Lung (tissue), 12 donors: ENCODE measurements around the gene LMO1. TPM values are rescaled to one million over a fixed set of nuclear protein-coding genes. Genes with fewer than 3 reads are reported as not detected.

Experiments
- ATAC-seq: fragments of 200-7000 bp; cut with Tn5 transposase; one replicate; pipeline ENCODE4 v1.9.1; 2020; ENCODE audit warnings: moderate number of reproducible peaks; ENCODE audit not compliant: insufficient read depth, low FRiP score
- DNase-seq, 3 donors: peaks; one replicate each; pipeline ENCODE4 v3.0.0-alpha.2; 2013 to 2017
- H3K27ac ChIP-seq, 2 donors: one replicate each; pipeline ENCODE4 v1.5.1; 2013; ENCODE audit warnings: mild to moderate bottlenecking in 2 of 2, moderate library complexity in 2 of 2, control low read depth in 1 of 2, inconsistent platforms in 1 of 2, low read depth in 1 of 2, low read length in 1 of 2
- H3K27me3 ChIP-seq, 3 donors: one replicate each; pipeline ENCODE4 v1.5.1; 2013; ENCODE audit warnings: low read length in 2 of 3; ENCODE audit not compliant: control insufficient read depth in 3 of 3, insufficient read depth in 3 of 3
- H3K36me3 ChIP-seq, 4 donors: one replicate each; pipeline ENCODE4 v1.5.1; 2013; ENCODE audit warnings: low read length in 4 of 4, mild to moderate bottlenecking in 1 of 4, moderate library complexity in 1 of 4; ENCODE audit not compliant: control insufficient read depth in 4 of 4, insufficient read depth in 4 of 4
- H3K4me1 ChIP-seq, 5 donors: one replicate each; pipeline ENCODE4 v1.5.1; 2013; ENCODE audit warnings: low read length in 5 of 5, mild to moderate bottlenecking in 2 of 5, moderate library complexity in 1 of 5; ENCODE audit not compliant: control insufficient read depth in 5 of 5, insufficient read depth in 5 of 5
- H3K4me3 ChIP-seq: one replicate; pipeline ENCODE4 v1.5.1; 2013; ENCODE audit warnings: mild to moderate bottlenecking, control low read depth, moderate library complexity
- H3K9ac ChIP-seq, 2 donors: one replicate each; pipeline ENCODE4 v1.5.1; 2013; ENCODE audit warnings: low read length in 2 of 2, control low read depth in 1 of 2; ENCODE audit not compliant: insufficient read depth in 1 of 2
- H3K9me3 ChIP-seq, 4 donors: one replicate each; pipeline ENCODE4 v1.5.1; 2013; ENCODE audit warnings: low read length in 3 of 4, mild to moderate bottlenecking in 1 of 4, moderate library complexity in 1 of 4; ENCODE audit not compliant: control insufficient read depth in 4 of 4, insufficient read depth in 3 of 4
- WGBS, 2 donors: extraction: QIAGEN DNeasy Blood & Tissue Kit; methylation state at CpG; one replicate each; pipeline ENCODE4 v1.1.7; 2013; 5-methylcytosine and 5-hydroxymethylcytosine counted together
- polyA plus RNA-seq, 2 donors: library from polyadenylated mRNA; stranded (reverse); fragments of 200-250 nt; gene quantifications; one replicate each; pipeline ENCODE4 v1.2.1, GENCODE V29; 2013
- total RNA-seq, 2 donors: library from RNA; depleted of rRNA in 1 of 2; stranded (reverse); fragments of >200 nt in 1 of 2; gene quantifications; one replicate each; pipeline ENCODE4 v1.2.1, GENCODE V29; 2014 to 2021
- TF ChIP-seq, protein P1 (sequence below): IDR thresholded peaks from 2 replicates; pipeline ENCODE4 v1.5.1; 2012; ENCODE audit warnings: mild to moderate bottlenecking; ENCODE audit errors: control extremely low read depth, extremely low read depth
- donor health status: control.
- donor health status: control.
- donor health status: Bipolar disorder and iron deficiency.
- donor health status: healthy.
- donor health status: DM: yes; HTN: yes; CAD: no.

LMO1 gene
- total and polyA plus RNA-seq, 4 donors, result 0.26 to 0.34 TPM; not detected in 2

DNA sequence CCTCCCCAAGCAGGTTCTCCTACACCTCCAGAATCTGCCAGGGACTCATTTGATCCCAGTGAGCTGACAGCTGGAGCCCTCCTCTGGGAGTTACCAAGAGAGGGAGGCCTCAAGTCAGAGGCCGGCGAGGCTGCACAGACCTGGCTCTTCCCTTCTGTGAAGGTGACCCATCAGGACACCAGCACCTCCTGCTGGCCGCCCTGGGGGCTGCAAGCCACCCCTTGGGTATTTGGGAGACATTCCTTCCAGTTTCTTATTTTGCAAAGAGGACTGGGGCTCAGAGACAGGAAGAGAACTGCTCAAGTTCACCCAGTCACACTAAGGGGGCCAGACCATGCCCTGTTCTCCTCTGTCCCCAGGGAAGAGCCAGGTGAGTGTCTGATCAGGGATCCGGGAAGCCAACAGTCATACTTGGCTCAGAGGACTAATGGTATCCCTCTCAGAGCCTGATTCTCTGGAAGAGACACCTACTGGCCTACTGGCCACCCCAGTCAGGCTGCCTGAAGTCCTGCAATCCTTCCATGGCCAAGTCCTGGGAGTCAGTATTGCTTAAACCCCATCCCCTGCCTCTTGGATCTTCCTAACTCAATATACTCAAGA, 54.4 kb downstream of the LMO1 start:
- Histone ChIP-seq H3K9me3 (peaks cover 0 to 3% (median 0%) of the 10 kb centered on the region in 4 donors), H3K27me3 (no peaks in the 10 kb centered on the region), H3K4me3 (no peak overlapping the region), H3K36me3 (no peaks in the 10 kb centered on the region), H3K27ac (no peak overlapping the region), H3K9ac (no peak overlapping the region), H3K4me1 (peaks cover 0 to 21% (median 3%) of the 10 kb centered on the region in 5 donors)
- no peak for DNase-seq
- WGBS, 2 donors, result 68 to 71% methylated on average over 4 of the region's 4 CpGs
- no peak for ATAC-seq
- TF ChIP-seq, protein P1, sequence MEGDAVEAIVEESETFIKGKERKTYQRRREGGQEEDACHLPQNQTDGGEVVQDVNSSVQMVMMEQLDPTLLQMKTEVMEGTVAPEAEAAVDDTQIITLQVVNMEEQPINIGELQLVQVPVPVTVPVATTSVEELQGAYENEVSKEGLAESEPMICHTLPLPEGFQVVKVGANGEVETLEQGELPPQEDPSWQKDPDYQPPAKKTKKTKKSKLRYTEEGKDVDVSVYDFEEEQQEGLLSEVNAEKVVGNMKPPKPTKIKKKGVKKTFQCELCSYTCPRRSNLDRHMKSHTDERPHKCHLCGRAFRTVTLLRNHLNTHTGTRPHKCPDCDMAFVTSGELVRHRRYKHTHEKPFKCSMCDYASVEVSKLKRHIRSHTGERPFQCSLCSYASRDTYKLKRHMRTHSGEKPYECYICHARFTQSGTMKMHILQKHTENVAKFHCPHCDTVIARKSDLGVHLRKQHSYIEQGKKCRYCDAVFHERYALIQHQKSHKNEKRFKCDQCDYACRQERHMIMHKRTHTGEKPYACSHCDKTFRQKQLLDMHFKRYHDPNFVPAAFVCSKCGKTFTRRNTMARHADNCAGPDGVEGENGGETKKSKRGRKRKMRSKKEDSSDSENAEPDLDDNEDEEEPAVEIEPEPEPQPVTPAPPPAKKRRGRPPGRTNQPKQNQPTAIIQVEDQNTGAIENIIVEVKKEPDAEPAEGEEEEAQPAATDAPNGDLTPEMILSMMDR, result no peak

GRCh38 chr11:8207080-8208000, 56.3 kb downstream of the LMO1 start:
- H3K27me3 ChIP-seq, result no peaks in the 10 kb centered on the region
- ATAC-seq (no peak), DNase-seq (peak in 2 of 3 donors; percentile 13 to 22)
- 55 to 56% methylated on average over 20 of the region's 20 CpGs for WGBS, 2 donors
- TF ChIP-seq, protein P1, result no peak
- peaks cover 0 to 34% (median 8%) of the 10 kb centered on the region in 5 donors for H3K4me1 ChIP-seq
- peaks cover 0 to 6% (median 0%) of the 10 kb centered on the region in 4 donors for H3K9me3 ChIP-seq
- H3K36me3 ChIP-seq, result no peaks in the 10 kb centered on the region
- no peak overlapping the region for H3K4me3 ChIP-seq
- H3K9ac ChIP-seq, result peak overlapping the region in 1 of 2 donors; percentile 67
- H3K27ac ChIP-seq, result peak overlapping the region in 1 of 2 donors; percentile 10

DNA sequence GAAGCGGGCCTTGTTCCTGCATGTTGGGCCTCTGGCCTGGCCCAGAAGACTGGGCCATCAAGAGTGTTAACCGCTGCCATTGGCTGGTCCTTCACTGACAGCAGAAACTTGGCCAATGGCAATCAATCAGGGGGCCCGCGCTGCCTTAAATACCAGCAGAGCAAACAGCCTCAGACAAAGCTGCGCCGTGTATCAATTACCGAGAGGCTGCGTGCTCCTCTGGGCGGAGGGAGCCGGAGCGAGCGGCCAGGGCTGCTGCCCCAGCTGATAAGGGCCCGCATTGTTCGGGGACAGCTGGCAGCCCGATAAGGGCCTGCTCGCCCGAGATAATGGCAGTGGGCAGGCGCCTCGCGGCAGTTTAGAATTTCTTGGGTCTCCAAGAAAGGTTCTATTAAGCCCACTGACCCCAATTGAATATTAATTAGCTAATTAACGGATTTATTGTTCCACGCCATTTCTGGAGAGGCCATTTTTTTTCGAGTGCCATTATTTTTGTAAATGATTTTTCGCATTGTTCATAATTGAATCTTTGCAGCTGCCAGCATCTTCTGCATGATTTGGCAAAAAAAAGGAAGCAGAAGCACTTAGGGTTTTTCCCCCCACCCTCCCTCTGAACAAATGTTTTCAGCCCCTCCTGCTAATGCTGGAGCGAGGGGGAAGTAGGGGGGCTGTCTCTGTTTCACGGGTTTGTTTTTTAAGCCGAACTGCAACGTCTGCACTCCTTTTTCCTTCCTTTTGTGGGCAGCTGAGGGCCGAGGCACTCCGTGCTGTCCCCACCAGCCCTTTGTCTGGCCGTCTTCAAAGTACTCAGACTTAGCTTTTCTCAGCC, 57.2 kb downstream of the LMO1 start:
- TF ChIP-seq, protein P1, result no peak
- Histone ChIP-seq H3K27me3 (no peaks in the 10 kb centered on the region), H3K4me3 (no peak overlapping the region), H3K9me3 (peaks cover 0 to 5% (median 0%) of the 10 kb centered on the region in 4 donors), H3K27ac (peak overlapping the region in 1 of 2 donors; percentile 10), H3K36me3 (no peaks in the 10 kb centered on the region), H3K9ac (peak overlapping the region in 1 of 2 donors; percentile 67), H3K4me1 (peaks cover 0 to 43% (median 8%) of the 10 kb centered on the region in 5 donors)
- peak; percentile 21 for ATAC-seq
- 17 to 19% methylated on average over 31 of the region's 31 CpGs for WGBS, 2 donors
- peak; percentile 88 to 94 (median 92) for DNase-seq
